Gastroesophageal sphincter (tissue), 3 donors: ENCODE data around the gene ERBB2.

Experiments used
- EP300 ChIP-seq: sonication (generic); formaldehyde crosslinking; IDR thresholded peaks from one replicate; pipeline ENCODE4 v1.6.1; 2017; ENCODE audit warnings: antibody characterized with exemption, mild to moderate bottlenecking
- POLR2AphosphoS5 ChIP-seq: sonication (generic); formaldehyde crosslinking; IDR thresholded peaks from one replicate; pipeline ENCODE4 v1.6.1; 2017; ENCODE audit warnings: antibody characterized with exemption
- TF ChIP-seq, protein P1 (sequence below), 4 experiments: fragments of 200-600 bp in 2 of 4; fragments of 450-650 bp in 2 of 4; sonication (generic) in 1 of 4; IDR thresholded peaks; one replicate each; pipeline ENCODE4 v1.5.1; 2017 to 2019; ENCODE audit warnings: antibody characterized with exemption in 4 of 4, mild to moderate bottlenecking in 2 of 4, moderate library complexity in 2 of 4

GRCh38 chr17:39765766-39766165 lies 65.9 kb downstream of the ERBB2 start:
- TF ChIP-seq, protein P1, sequence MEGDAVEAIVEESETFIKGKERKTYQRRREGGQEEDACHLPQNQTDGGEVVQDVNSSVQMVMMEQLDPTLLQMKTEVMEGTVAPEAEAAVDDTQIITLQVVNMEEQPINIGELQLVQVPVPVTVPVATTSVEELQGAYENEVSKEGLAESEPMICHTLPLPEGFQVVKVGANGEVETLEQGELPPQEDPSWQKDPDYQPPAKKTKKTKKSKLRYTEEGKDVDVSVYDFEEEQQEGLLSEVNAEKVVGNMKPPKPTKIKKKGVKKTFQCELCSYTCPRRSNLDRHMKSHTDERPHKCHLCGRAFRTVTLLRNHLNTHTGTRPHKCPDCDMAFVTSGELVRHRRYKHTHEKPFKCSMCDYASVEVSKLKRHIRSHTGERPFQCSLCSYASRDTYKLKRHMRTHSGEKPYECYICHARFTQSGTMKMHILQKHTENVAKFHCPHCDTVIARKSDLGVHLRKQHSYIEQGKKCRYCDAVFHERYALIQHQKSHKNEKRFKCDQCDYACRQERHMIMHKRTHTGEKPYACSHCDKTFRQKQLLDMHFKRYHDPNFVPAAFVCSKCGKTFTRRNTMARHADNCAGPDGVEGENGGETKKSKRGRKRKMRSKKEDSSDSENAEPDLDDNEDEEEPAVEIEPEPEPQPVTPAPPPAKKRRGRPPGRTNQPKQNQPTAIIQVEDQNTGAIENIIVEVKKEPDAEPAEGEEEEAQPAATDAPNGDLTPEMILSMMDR (IDR thresholded peaks at IDR 0.05) = no peak
- no peak for TF ChIP-seq POLR2AphosphoS5
- no peak for TF ChIP-seq EP300
